Measurements from ENCODE around the gene INAFM2. TPM values are rescaled to one million over a fixed set of nuclear protein-coding genes. Genes with fewer than 3 reads are reported as not detected.

The INAFM2 gene
- total RNA-seq, 4 donors from 2014 or later = 4.0 to 16.5 (median 8.1) TPM

- no peak for TF ChIP-seq CTCF (IDR thresholded peaks at IDR 0.05; ENCODE audit: low read depth)
These were observed 34.2 kb upstream of the INAFM2 start for GRCh38 chr15:40289140-40289775.

- no peak for TF ChIP-seq CTCF (IDR thresholded peaks at IDR 0.05; ENCODE audit: low read depth)
These were observed 33.0 kb upstream of the INAFM2 start for GRCh38 chr15:40290545-40290917.

- TF ChIP-seq CTCF (IDR thresholded peaks at IDR 0.05; ENCODE audit: low read depth) = no peak
These were observed 32.4 kb upstream of the INAFM2 start for GRCh38 chr15:40290918-40291574.

- TF ChIP-seq CTCF (IDR thresholded peaks at IDR 0.05; ENCODE audit: low read depth) = no peak
These were observed 31.2 kb upstream of the INAFM2 start for GRCh38 chr15:40292246-40292645.

GRCh38 chr15:40293006-40293405 lies 30.5 kb upstream of the INAFM2 start:
- TF ChIP-seq CTCF (IDR thresholded peaks at IDR 0.05; ENCODE audit: low read depth) = no peak

GRCh38 chr15:40293905-40294895 lies 29.3 kb upstream of the INAFM2 start:
- TF ChIP-seq CTCF (IDR thresholded peaks at IDR 0.05; ENCODE audit: low read depth) = no peak

GRCh38 chr15:40295297-40295696 lies 28.2 kb upstream of the INAFM2 start:
- TF ChIP-seq CTCF (IDR thresholded peaks at IDR 0.05; ENCODE audit: low read depth) = no peak

Measured in subcutaneous adipose tissue (tissue), 4 donors.